ENCODE results near the gene LMCD1. TPM values are rescaled to one million over a fixed set of nuclear protein-coding genes. Genes with fewer than 3 reads are reported as not detected.

LMCD1 gene
- total RNA-seq, 2 experiments from 2014 or later: 0.47 TPM; not detected in 1

DNA sequence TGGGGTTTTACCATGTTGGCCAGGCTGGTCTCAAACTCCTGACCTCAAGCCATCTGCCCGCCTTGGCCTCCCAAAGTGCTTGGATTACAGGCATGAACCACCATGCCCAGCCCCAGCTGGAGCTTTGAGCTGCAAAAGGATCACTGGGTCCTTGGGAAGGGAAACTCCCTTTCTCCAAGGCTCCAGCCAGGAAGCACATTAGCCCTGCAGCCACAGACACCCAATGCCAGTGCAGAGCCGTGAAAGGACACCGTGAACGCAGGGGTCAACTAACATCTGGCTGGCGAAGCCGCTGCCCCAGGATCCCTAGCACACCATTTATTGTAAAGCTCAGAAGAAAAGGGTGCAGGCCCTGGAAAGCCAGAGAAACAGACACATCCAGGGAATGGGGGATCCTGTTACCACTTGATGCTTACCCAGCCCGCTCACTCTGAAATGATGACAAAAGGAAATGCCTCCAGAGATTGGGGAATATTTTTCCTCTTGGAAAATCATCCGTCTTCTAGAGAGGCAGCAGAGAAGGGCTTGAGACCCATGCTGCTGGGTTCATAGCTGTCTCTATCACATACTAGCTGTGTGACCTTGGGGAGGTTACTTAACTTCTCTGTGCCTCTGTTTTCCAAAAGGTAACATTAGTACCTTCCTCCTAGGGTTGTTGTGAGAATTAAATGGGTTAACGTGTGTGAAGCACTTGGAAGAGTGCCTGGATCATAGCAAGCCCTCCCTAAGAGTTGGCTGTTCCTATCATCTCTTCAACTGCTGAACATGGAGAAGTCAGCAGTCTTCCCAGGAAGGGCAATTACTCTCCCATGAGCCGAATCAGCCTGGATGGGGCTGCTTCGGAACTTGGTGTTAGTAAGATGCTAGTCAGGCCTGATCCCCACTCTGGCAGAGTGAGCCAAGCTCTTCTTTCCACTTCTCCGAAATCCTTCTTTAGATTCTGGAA, 40.8 kb downstream of the LMCD1 start:
- intact Hi-C loops (cut with micrococcal nuclease; ENCODE audit: unreplicated experiment): no loop called here
- no peaks in the 10 kb centered on the region for H3K79me2 ChIP-seq (ENCODE audit: insufficient read depth, low read depth, low read length)
- H3K4me2 ChIP-seq (ENCODE audit: low read length): no peak overlapping the region
- BruUV-seq (replicated peaks): no TSS peak
- H3K9me3 ChIP-seq (ENCODE audit: low read length): no peaks in the 10 kb centered on the region
- TF ChIP-seq EZH2phosphoT487 (IDR thresholded peaks at IDR 0.05; ENCODE audit: borderline replicate concordance, low read depth, low read length): no peak
- TF ChIP-seq, protein P1, sequence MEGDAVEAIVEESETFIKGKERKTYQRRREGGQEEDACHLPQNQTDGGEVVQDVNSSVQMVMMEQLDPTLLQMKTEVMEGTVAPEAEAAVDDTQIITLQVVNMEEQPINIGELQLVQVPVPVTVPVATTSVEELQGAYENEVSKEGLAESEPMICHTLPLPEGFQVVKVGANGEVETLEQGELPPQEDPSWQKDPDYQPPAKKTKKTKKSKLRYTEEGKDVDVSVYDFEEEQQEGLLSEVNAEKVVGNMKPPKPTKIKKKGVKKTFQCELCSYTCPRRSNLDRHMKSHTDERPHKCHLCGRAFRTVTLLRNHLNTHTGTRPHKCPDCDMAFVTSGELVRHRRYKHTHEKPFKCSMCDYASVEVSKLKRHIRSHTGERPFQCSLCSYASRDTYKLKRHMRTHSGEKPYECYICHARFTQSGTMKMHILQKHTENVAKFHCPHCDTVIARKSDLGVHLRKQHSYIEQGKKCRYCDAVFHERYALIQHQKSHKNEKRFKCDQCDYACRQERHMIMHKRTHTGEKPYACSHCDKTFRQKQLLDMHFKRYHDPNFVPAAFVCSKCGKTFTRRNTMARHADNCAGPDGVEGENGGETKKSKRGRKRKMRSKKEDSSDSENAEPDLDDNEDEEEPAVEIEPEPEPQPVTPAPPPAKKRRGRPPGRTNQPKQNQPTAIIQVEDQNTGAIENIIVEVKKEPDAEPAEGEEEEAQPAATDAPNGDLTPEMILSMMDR (conservative IDR thresholded peaks at IDR 0.05; ENCODE audit: low read length): no peak
- no peaks in the 10 kb centered on the region for H3K9me2 ChIP-seq (ENCODE audit: insufficient read depth, low read length)
- no peaks in the 10 kb centered on the region for H3K36me3 ChIP-seq (ENCODE audit: insufficient read depth, low read length)
- H3K4me3 ChIP-seq (ENCODE audit: low read depth, low read length, poor library complexity, severe bottlenecking): no peak overlapping the region
- no peaks in the 10 kb centered on the region for H3K4me1 ChIP-seq (ENCODE audit: insufficient read depth, low read length, poor library complexity, severe bottlenecking)
- no peaks in the 10 kb centered on the region for H4K20me1 ChIP-seq (ENCODE audit: insufficient read depth, low read length)
- ChIA-PET CTCF (ENCODE audit: unreplicated experiment) (no interaction called here), POLR2A (interaction anchor here (0.7 kb wide), 1 partner anchor 187 kb away, joined by 5 read pairs; no protein-coding TSS in a partner anchor)
- no peak for DNase-seq (ENCODE audit: low spot score)
- H3K27ac ChIP-seq (ENCODE audit: low read depth, low read length, poor library complexity, severe bottlenecking): no peak overlapping the region
- H2AFZ ChIP-seq (ENCODE audit: low read length): no peak overlapping the region

DNA sequence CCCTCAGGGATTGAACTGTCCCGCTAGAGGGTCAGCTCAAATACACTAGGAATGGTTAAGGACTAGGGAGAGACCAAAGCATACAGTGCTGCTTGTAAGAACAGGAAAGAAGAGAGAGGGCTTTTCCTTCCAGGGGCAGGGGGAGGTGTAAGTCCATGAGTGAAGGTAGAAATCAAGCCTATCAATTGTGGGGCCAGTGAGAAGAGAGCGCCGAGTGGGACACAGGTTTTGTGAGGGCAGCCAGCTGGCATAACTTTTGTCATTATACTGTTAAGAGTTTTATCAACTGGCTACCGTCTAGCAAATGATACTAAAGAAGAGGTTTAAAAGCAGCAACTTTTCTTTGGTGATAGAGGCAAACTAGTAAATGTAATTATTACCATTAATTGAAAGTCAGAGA, 45.0 kb downstream of the LMCD1 start:
- ChIA-PET CTCF (ENCODE audit: unreplicated experiment) (no interaction called here), POLR2A (no interaction called here)
- Histone ChIP-seq H3K27ac (ENCODE audit: low read depth, low read length, poor library complexity, severe bottlenecking) (no peak overlapping the region), H3K79me2 (ENCODE audit: insufficient read depth, low read depth, low read length) (no peaks in the 10 kb centered on the region), H3K9me3 (ENCODE audit: low read length) (no peaks in the 10 kb centered on the region), H3K4me3 (ENCODE audit: low read depth, low read length, poor library complexity, severe bottlenecking) (no peak overlapping the region), H3K9me2 (ENCODE audit: insufficient read depth, low read length) (no peaks in the 10 kb centered on the region), H3K4me1 (ENCODE audit: insufficient read depth, low read length, poor library complexity, severe bottlenecking) (no peaks in the 10 kb centered on the region), H3K36me3 (ENCODE audit: insufficient read depth, low read length) (no peaks in the 10 kb centered on the region), H3K4me2 (ENCODE audit: low read length) (no peak overlapping the region), H4K20me1 (ENCODE audit: insufficient read depth, low read length) (no peaks in the 10 kb centered on the region), H2AFZ (ENCODE audit: low read length) (no peak overlapping the region)
- BruUV-seq (replicated peaks): no TSS peak
- intact Hi-C loops (cut with micrococcal nuclease; ENCODE audit: unreplicated experiment): no loop called here
- DNase-seq (ENCODE audit: low spot score): no peak
- no peak for TF ChIP-seq EZH2phosphoT487 (IDR thresholded peaks at IDR 0.05; ENCODE audit: borderline replicate concordance, low read depth, low read length)
- TF ChIP-seq, protein P1 (conservative IDR thresholded peaks at IDR 0.05; ENCODE audit: low read length): no peak
